ENCODE results near the gene STIM1. TPM values are rescaled to one million over a fixed set of nuclear protein-coding genes. Genes with fewer than 3 reads are reported as not detected.

Gene STIM1
- total RNA-seq, 3 donors from 2014 or later: 56.1 to 74.8 (median 72.5) TPM

DNA sequence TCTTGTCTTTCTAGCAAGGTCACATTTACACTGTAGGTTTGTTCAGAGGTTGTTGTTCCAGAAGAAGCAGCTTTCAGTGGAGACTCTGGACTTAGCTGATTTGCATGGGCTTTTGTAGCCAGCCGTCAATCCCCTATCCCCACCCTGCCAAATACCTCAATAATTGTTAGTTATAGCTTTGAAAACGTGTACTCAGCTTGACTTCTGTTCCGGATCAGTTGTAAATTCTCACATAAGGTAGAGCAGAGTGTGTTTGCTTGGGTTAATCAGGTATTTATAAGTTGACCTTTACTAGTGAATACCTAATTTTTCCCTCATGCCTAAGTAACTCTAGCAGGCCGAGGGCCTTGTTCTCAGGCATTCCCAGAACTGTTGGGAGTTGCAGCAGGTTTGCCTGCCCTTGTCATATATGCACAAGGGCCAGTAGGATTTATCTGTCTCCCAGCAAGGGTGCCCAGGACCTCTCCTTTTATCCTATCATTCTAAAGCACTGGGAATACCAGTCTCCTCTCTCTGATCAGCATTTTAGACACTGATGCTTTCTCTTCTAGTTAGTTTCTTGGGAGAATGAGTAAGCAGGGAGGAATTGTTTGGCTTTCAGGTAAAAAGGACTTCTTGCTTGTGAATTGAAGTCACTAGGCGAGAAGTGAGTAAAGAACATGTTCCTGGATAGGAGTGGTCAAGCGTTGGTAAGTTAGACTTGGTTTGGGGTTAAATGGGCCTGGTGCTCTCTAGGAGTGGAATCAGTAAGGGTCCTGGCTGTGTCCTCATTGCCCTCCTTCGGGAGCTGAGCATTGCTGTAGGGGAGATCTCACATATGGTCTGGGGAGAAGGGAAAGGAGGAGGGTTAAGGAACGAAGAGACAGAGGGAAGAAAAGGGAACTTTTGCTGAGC, 22.1 kb downstream of the STIM1 start:
- ATAC-seq: peak; percentile 54
- no peaks in the 10 kb centered on the region for H3K9me3 ChIP-seq
- no peak for DNase-seq
- TF ChIP-seq, protein P1, sequence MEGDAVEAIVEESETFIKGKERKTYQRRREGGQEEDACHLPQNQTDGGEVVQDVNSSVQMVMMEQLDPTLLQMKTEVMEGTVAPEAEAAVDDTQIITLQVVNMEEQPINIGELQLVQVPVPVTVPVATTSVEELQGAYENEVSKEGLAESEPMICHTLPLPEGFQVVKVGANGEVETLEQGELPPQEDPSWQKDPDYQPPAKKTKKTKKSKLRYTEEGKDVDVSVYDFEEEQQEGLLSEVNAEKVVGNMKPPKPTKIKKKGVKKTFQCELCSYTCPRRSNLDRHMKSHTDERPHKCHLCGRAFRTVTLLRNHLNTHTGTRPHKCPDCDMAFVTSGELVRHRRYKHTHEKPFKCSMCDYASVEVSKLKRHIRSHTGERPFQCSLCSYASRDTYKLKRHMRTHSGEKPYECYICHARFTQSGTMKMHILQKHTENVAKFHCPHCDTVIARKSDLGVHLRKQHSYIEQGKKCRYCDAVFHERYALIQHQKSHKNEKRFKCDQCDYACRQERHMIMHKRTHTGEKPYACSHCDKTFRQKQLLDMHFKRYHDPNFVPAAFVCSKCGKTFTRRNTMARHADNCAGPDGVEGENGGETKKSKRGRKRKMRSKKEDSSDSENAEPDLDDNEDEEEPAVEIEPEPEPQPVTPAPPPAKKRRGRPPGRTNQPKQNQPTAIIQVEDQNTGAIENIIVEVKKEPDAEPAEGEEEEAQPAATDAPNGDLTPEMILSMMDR (IDR thresholded peaks at IDR 0.05): no peak
- intact Hi-C loops (cut with DNase I, micrococcal nuclease): no loop called here
- peaks cover 36% of the 10 kb centered on the region for H3K4me1 ChIP-seq (ENCODE audit: low read depth)
- H3K36me3 ChIP-seq (ENCODE audit: low read depth): no peaks in the 10 kb centered on the region
- no peak overlapping the region for H3K4me3 ChIP-seq

GRCh38 chr11:3878258-3878584, 22.8 kb downstream of the STIM1 start:
- Histone ChIP-seq H3K9me3 (no peaks in the 10 kb centered on the region), H3K36me3 (ENCODE audit: low read depth) (no peaks in the 10 kb centered on the region), H3K4me1 (ENCODE audit: low read depth) (peaks cover 36% of the 10 kb centered on the region), H3K4me3 (no peak overlapping the region)
- intact Hi-C loops (cut with DNase I, micrococcal nuclease): no loop called here
- ATAC-seq (no peak), DNase-seq (no peak)
- TF ChIP-seq, protein P1 (IDR thresholded peaks at IDR 0.05): no peak

DNA sequence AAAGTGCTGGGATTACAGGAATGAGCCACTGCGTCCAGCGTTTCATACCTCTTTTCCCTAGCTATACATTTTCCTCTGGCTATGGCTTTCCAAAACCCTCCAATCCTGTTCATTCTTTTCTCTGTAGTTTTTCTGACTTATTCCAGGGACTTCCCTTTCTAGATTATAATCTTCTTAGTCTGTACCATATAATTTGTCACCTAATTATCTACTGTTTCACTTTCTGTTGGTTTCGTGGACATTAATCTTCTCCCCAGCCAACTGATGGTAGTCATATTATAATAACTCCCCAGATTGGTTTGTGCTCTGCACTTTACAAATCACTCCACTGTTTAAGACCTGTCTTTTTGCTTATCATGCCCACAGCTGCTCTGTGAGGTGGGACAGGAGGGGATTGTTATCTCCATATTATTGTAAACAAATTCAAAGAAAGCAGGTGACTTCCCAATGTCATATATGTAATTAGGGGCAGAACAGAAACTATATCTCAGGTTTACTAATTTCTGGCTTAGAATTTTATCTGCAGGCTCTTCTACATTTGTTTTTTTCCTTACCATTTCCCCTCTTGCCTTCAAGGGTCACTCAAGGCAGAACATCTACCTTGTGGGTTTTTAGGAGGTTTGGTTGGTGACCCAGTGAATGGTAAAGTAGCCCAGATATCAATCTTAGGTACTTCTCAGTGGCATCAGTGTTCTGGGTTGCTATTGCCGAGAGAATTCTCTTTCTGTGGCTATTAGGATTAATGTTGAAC, 23.9 kb downstream of the STIM1 start:
- ATAC-seq (peak; percentile 24), DNase-seq (no peak)
- Histone ChIP-seq H3K4me1 (ENCODE audit: low read depth) (peaks cover 36% of the 10 kb centered on the region), H3K36me3 (ENCODE audit: low read depth) (no peaks in the 10 kb centered on the region), H3K4me3 (no peak overlapping the region), H3K9me3 (no peaks in the 10 kb centered on the region)
- TF ChIP-seq, protein P1 (IDR thresholded peaks at IDR 0.05): no peak
- intact Hi-C loops (cut with DNase I, micrococcal nuclease): no loop called here

- intact Hi-C loops (cut with DNase I, micrococcal nuclease): no loop called here
- TF ChIP-seq, protein P1 (IDR thresholded peaks at IDR 0.05): no peak
- ATAC-seq (peak; percentile 83), DNase-seq (no peak)
- Histone ChIP-seq H3K4me3 (no peak overlapping the region), H3K4me1 (ENCODE audit: low read depth) (peaks cover 36% of the 10 kb centered on the region), H3K36me3 (ENCODE audit: low read depth) (no peaks in the 10 kb centered on the region), H3K9me3 (no peaks in the 10 kb centered on the region)
Measured at GRCh38 chr11:3879967-3880542, 24.6 kb downstream of the STIM1 start.

- no peaks in the 10 kb centered on the region for H3K9me3 ChIP-seq
- no peak overlapping the region for H3K4me3 ChIP-seq
- DNase-seq: no peak
- H3K36me3 ChIP-seq (ENCODE audit: low read depth): no peaks in the 10 kb centered on the region
- intact Hi-C loops (cut with DNase I, micrococcal nuclease): no loop called here
- peaks cover 36% of the 10 kb centered on the region for H3K4me1 ChIP-seq (ENCODE audit: low read depth)
- TF ChIP-seq, protein P1 (IDR thresholded peaks at IDR 0.05): no peak
- peak; percentile 42 for ATAC-seq
Measured at GRCh38 chr11:3880724-3881123, 25.3 kb downstream of the STIM1 start.

All from mucosa of descending colon (tissue), 3 donors.